SK-N-SH (cell line): Measurements from ENCODE around the gene MIF. TPM values are rescaled to one million over a fixed set of nuclear protein-coding genes. Genes with fewer than 3 reads are reported as not detected.

Source experiments
- CTCF ChIA-PET: fragments of 300-600, 350-600 bp; formaldehyde crosslinking; extraction: SDS; loops from one replicate; lab custom pipeline; 2021; lab: Yijun Ruan, JAX
- POLR2A ChIA-PET: fragments of 350-600 bp; sonication (Branson Sonifier 250); formaldehyde crosslinking; extraction: SDS; loops from one replicate; lab custom pipeline; 2020; ENCODE audit warnings: antibody characterized with exemption, inconsistent platforms; lab: Yijun Ruan, JAX
- DNase-seq: peaks from one replicate; pipeline ENCODE4 v3.0.0; 2012
- H2AFZ ChIP-seq: fragments of 200-600 bp; sonication (generic); 2 replicates; pipeline ENCODE4 v1.8.1; 2016; ENCODE audit warnings: antibody characterized with exemption, mild to moderate bottlenecking, low read depth
- H3F3A ChIP-seq: fragments of 200-600 bp; sonication (generic); replicated peaks from 2 replicates; pipeline ENCODE3; 2016; ENCODE audit warnings: antibody characterized with exemption, mild to moderate bottlenecking; ENCODE audit not compliant: insufficient read depth
- H3K27ac ChIP-seq, 2 experiments: fragments of 200-500 bp in 1 of 2; fragments of 200-600 bp in 1 of 2; sonication (Bioruptor generic) in 1 of 2; sonication (generic), shearing (Covaris generic) in 1 of 2; 2 replicates each; pipeline versions ENCODE4 v1.5.1 to v1.6.1; 2014 to 2016; ENCODE audit warnings: low read depth in 2 of 2, inconsistent platforms in 1 of 2, low read length in 1 of 2, mild to moderate bottlenecking in 1 of 2, mixed read lengths in 1 of 2
- H3K27me3 ChIP-seq: fragments of 200-600 bp; sonication (generic), shearing (Covaris generic); 2 replicates; pipeline ENCODE4 v1.6.1; 2016; ENCODE audit warnings: mixed run types; ENCODE audit not compliant: insufficient read depth
- H3K36me3 ChIP-seq, 2 experiments: fragments of 200-500 bp in 1 of 2; fragments of 200-600 bp in 1 of 2; sonication (Bioruptor generic) in 1 of 2; sonication (generic) in 1 of 2; replicated peaks in 1 of 2; 2 replicates each; pipeline versions ENCODE3 to v1.5.1; 2014 to 2016; ENCODE audit warnings: low read length in 1 of 2, mild to moderate bottlenecking in 1 of 2; ENCODE audit not compliant: insufficient read depth in 2 of 2, control insufficient read depth in 1 of 2
- H3K4me1 ChIP-seq, 2 experiments: fragments of 200-500 bp in 1 of 2; fragments of 200-600 bp in 1 of 2; sonication (Bioruptor generic) in 1 of 2; sonication (generic), shearing (Covaris generic) in 1 of 2; 2 replicates each; pipeline versions ENCODE4 v1.5.1 to v1.6.1; 2014 to 2016; ENCODE audit warnings: low read depth in 1 of 2, low read length in 1 of 2, mixed run types in 1 of 2; ENCODE audit not compliant: insufficient read depth in 2 of 2, control insufficient read depth in 1 of 2
- H3K4me2 ChIP-seq: fragments of 200-600 bp; sonication (generic), shearing (Covaris generic); 2 replicates; pipeline ENCODE4 v1.6.1; 2017; ENCODE audit warnings: mixed run types
- H3K4me3 ChIP-seq, 2 experiments: fragments of 200-500 bp in 1 of 2; fragments of 200-600 bp in 1 of 2; sonication (Bioruptor generic) in 1 of 2; sonication (generic), shearing (Covaris generic) in 1 of 2; 2 replicates each; pipeline versions ENCODE4 v1.5.1 to v1.8.1; 2014 to 2016; ENCODE audit warnings: low read depth in 2 of 2, inconsistent platforms in 1 of 2, low read length in 1 of 2, mild to moderate bottlenecking in 1 of 2, mixed read lengths in 1 of 2, moderate library complexity in 1 of 2
- H3K79me2 ChIP-seq: fragments of 200-600 bp; sonication (generic); 2 replicates; pipeline ENCODE4 v1.8.1; 2017; ENCODE audit warnings: mild to moderate bottlenecking; ENCODE audit not compliant: insufficient read depth
- H3K9ac ChIP-seq: fragments of 200-600 bp; sonication (generic); 2 replicates; pipeline ENCODE4 v1.6.1; 2017; ENCODE audit warnings: mixed run types
- H3K9me2 ChIP-seq: fragments of 200-600 bp; sonication (generic); 2 replicates; pipeline ENCODE4 v1.6.1; 2017; ENCODE audit warnings: mixed run types
- H3K9me3 ChIP-seq: fragments of 200-600 bp; sonication (generic); 2 replicates; pipeline ENCODE4 v1.6.1; 2017; ENCODE audit warnings: mixed run types, mild to moderate bottlenecking, moderate library complexity
- H4K20me1 ChIP-seq: fragments of 200-600 bp; sonication (generic); 2 replicates; pipeline ENCODE4 v1.6.1; 2017; ENCODE audit warnings: mild to moderate bottlenecking, mixed run types; ENCODE audit not compliant: insufficient read depth
- CHD2 ChIP-seq: fragments of 150-350 bp; IDR thresholded peaks from 2 replicates; pipeline ENCODE4 v1.6.1; 2018; ENCODE audit warnings: low read length; ENCODE audit not compliant: partially characterized antibody
- CTCF ChIP-seq: fragments of 200-600 bp; sonication (generic); IDR thresholded peaks from 2 replicates; pipeline ENCODE4 v1.6.1; 2017; ENCODE audit warnings: antibody characterized with exemption, mild to moderate bottlenecking, moderate library complexity
- ELF1 ChIP-seq: IDR thresholded peaks from 2 replicates; pipeline ENCODE4 v1.4.0; 2012
- EZH2phosphoT487 ChIP-seq: fragments of 200-600 bp; sonication (generic); IDR thresholded peaks from 2 replicates; pipeline ENCODE4 v1.6.1; 2017; ENCODE audit warnings: low read depth, mixed run types, mild to moderate bottlenecking, antibody characterized with exemption, moderate library complexity, borderline replicate concordance
- FOSL2 ChIP-seq: IDR thresholded peaks from 2 replicates; pipeline ENCODE4 v1.4.0; 2012; ENCODE audit warnings: low read depth, mild to moderate bottlenecking, moderate library complexity, borderline replicate concordance
- FOXJ3 ChIP-seq: sonication (generic); formaldehyde crosslinking; IDR thresholded peaks from 2 replicates; pipeline ENCODE4 v1.5.1; 2020; ENCODE audit warnings: mild to moderate bottlenecking, missing genetic modification reagents
- GABPA ChIP-seq: IDR thresholded peaks from 2 replicates; pipeline ENCODE4 v1.4.0; 2012; ENCODE audit warnings: low read depth, mild to moderate bottlenecking
- JUND ChIP-seq: IDR thresholded peaks from 2 replicates; pipeline ENCODE4 v1.4.0; 2012
- MAX ChIP-seq: IDR thresholded peaks from 2 replicates; pipeline ENCODE4 v1.4.0; 2012; ENCODE audit warnings: low read depth
- PBX3 ChIP-seq: IDR thresholded peaks from 2 replicates; pipeline ENCODE4; 2012
- RAD21 ChIP-seq: IDR thresholded peaks from 2 replicates; pipeline ENCODE4 v1.6.1; 2012; ENCODE audit warnings: mild to moderate bottlenecking, low read length
- RCOR1 ChIP-seq: fragments of 150-350 bp; IDR thresholded peaks from 2 replicates; pipeline ENCODE4 v1.6.1; 2017; ENCODE audit warnings: antibody characterized with exemption, low read length
- REST ChIP-seq: IDR thresholded peaks from 2 replicates; pipeline ENCODE4 v1.6.1; 2012; ENCODE audit warnings: mild to moderate bottlenecking, low read depth, low read length, moderate library complexity
- RFX5 ChIP-seq: IDR thresholded peaks from 2 replicates; pipeline ENCODE4 v1.6.1; 2012; ENCODE audit warnings: mild to moderate bottlenecking, improper control_type of control experiment, low read length
- SMC3 ChIP-seq: IDR thresholded peaks from 2 replicates; pipeline ENCODE4 v1.6.1; 2012; ENCODE audit warnings: low read depth, low read length, improper control_type of control experiment
- TAF1 ChIP-seq: IDR thresholded peaks from 2 replicates; pipeline ENCODE4 v1.6.1; 2012; ENCODE audit warnings: low read depth, mild to moderate bottlenecking, low read length, moderate library complexity, borderline replicate concordance
- USF1 ChIP-seq: IDR thresholded peaks from 2 replicates; pipeline ENCODE4 v1.4.0; 2012; ENCODE audit warnings: low read depth, borderline replicate concordance
- YY1 ChIP-seq: IDR thresholded peaks from 2 replicates; pipeline ENCODE4 v1.4.0; 2012; ENCODE audit warnings: low read depth, mild to moderate bottlenecking
- WGBS: methylation state at CpG from one replicate; pipeline ENCODE4 v1.1.6; 2017; ENCODE audit warnings: low lambda C conversion rate; 5-methylcytosine and 5-hydroxymethylcytosine counted together
- polyA plus RNA-seq, 3 experiments: library from polyadenylated mRNA; depleted of rRNA; stranded (reverse); fragments of >200 nt; gene quantifications; 2 replicates each; pipeline ENCODE4 v1.2.3, GENCODE V29; 2012

The MIF gene
- polyA plus RNA-seq, 1 of the 3 experiments (the other 2 are of a cell fraction), result 565 TPM

- ChIA-PET POLR2A (interaction anchor here (2.0 kb wide), 1 partner anchor 17 kb away, joined by 8 read pairs; no protein-coding TSS in a partner anchor), CTCF (interaction anchor here (0.9 to 1.3 kb wide), 4 partner anchors 9 to 46 kb away, joined by 3 to 7 read pairs (median 4); no protein-coding TSS in a partner anchor)
- Histone ChIP-seq H3F3A (no peaks in the 10 kb centered on the region), H3K4me2 (peak overlapping the region; percentile 89), H3K9me2 (no peaks in the 10 kb centered on the region), H3K9ac (peak overlapping the region; percentile 95), H3K27ac (peak overlapping the region in 1 of 2 experiments; percentile 96; a peak in 1 of 4 replicates), H3K9me3 (no peaks in the 10 kb centered on the region), H3K79me2 (peaks cover 25% of the 10 kb centered on the region; the same call in 1 of the 2 replicates), H3K4me1 (peaks cover 10 to 33% of the 10 kb centered on the region in 2 experiments; a peak in 2 of 4 replicates), H3K36me3 (peaks cover 21 to 23% of the 10 kb centered on the region in 2 experiments), H2AFZ (no peak overlapping the region), H3K27me3 (no peaks in the 10 kb centered on the region), H4K20me1 (peaks cover 9% of the 10 kb centered on the region; the same call in 1 of the 2 replicates), H3K4me3 (peak overlapping the region; percentile 79 to 85; a peak in 2 of 4 replicates)
- no peak for TF ChIP-seq REST
- no peak for TF ChIP-seq SMC3
- no peak for TF ChIP-seq RCOR1
- no peak for TF ChIP-seq FOXJ3
- no peak for TF ChIP-seq MAX
- no peak for TF ChIP-seq TAF1
- no peak for TF ChIP-seq CTCF
- no peak for TF ChIP-seq YY1
- no peak for DNase-seq
- 100% methylated on average over 3 of the region's 5 CpGs for WGBS
Observed at GRCh38 chr22:23896166-23896522, 2.0 kb downstream of the MIF start.

DNA sequence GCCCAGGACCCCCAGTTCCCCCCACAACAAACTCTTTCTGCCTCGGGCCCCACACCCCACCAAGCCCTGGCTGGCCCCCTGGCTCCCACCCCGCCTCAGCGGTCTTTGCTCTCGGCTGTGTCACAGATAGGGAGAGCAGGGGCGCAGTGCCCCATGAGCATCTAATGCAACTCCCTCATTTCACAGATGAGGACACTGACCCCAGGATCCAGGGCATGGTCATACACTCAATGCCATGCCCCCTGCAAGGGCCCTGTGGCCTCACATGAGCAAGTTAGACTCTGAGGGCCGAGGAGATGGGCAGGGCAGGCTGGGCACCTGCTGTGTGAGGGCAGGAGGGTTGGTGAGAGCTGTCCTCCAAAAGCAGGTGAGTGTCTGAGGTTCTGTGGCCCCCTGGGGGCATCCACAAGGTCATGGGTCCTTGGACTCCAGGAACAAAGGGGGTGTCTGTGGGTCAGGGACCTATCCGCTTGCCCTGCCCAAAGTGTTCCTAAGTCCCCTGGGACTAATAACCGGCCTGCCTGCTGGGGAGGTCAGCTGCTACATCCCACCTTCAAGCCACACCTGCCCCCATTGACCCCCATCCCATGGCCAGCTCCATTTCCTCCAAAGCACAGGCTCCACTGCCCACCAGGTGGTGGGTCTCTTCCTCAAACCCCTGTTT is 2.5 kb downstream of the MIF start:
- H3F3A ChIP-seq, result no peaks in the 10 kb centered on the region
- WGBS, result 100% methylated on average over 4 of the region's 8 CpGs
- no peaks in the 10 kb centered on the region for H3K27me3 ChIP-seq
- H3K4me2 ChIP-seq, result peak overlapping the region; percentile 89; the same call in 1 of the 2 replicates
- H4K20me1 ChIP-seq, result peaks cover 9% of the 10 kb centered on the region; the same call in 1 of the 2 replicates
- H2AFZ ChIP-seq, result no peak overlapping the region
- H3K4me3 ChIP-seq, result no peak overlapping the region
- H3K9me2 ChIP-seq, result no peaks in the 10 kb centered on the region
- peaks cover 10 to 33% of the 10 kb centered on the region in 2 experiments; a peak in 2 of 4 replicates for H3K4me1 ChIP-seq
- ChIA-PET CTCF (interaction anchor here (1.0 to 1.3 kb wide), 4 partner anchors 8 to 47 kb away, joined by 3 to 7 read pairs (median 4); no protein-coding TSS in a partner anchor), POLR2A (interaction anchor here (2.0 kb wide), 1 partner anchor 17 kb away, joined by 8 read pairs; no protein-coding TSS in a partner anchor)
- DNase-seq, result no peak
- TF ChIP-seq RAD21 (no peak), SMC3 (no peak), JUND (no peak), PBX3 (no peak), RFX5 (no peak), USF1 (no peak), CHD2 (no peak), GABPA (no peak), YY1 (no peak), ELF1 (no peak), MAX (no peak), FOXJ3 (no peak), EZH2phosphoT487 (no peak), FOSL2 (no peak)
- TF ChIP-seq, all 33 proteins: peak for 0
- Histone ChIP-seq H3K36me3 (peaks cover 21 to 23% of the 10 kb centered on the region in 2 experiments), H3K9ac (no peak overlapping the region), H3K79me2 (peaks cover 25% of the 10 kb centered on the region; the same call in 1 of the 2 replicates), H3K27ac (no peak overlapping the region; a peak in 1 of 4 replicates), H3K9me3 (no peaks in the 10 kb centered on the region)
